ENCODE results near the gene PI16. TPM values are rescaled to one million over a fixed set of nuclear protein-coding genes. Genes with fewer than 3 reads are reported as not detected.
"Not testable (repeated sequence)": the region's sequence is repeated elsewhere in the genome, so short reads cannot be mapped to it uniquely, and the experiment has no call there.

Gene PI16
- total RNA-seq, 2 experiments from 2014 or later, result not detected

DNA sequence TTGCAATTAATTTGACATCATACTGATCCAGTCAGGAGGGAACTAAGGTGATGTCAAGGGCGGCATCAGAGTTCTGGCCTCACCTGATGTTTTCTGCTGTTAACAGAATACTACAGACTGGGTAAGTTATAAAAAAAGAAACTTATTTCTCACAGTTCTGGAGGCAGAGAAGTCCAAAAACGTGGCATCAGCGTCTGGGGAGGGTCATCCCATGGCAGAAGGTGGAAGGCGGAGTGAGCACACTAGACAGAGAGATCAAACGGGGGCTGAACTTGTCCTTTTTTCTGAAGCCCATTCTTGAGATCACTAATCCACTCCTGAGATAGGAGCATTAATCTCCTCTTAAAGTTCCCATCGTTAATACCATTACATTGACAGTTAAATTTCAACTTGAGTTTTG lies 34.7 kb downstream of the PI16 start:
- Mint-ChIP-seq H3K9me3 (no peaks in the 10 kb centered on the region), H3K27ac (no peak overlapping the region), H3K36me3 (ENCODE audit: low read depth) (no peaks in the 10 kb centered on the region), H3K4me1 (ENCODE audit: low read depth) (peaks cover 5% of the 10 kb centered on the region), H3K27me3 (peaks cover 6% of the 10 kb centered on the region), H3K4me3 (no peak overlapping the region)
- ChIA-PET CTCF (interaction anchor here (0.7 to 1.3 kb wide), 3 partner anchors 10 to 33 kb away, joined by 3 read pairs; no protein-coding TSS in a partner anchor), POLR2A (interaction anchor here (1.2 kb wide), 1 partner anchor 104 kb away, joined by 3 read pairs; the partner anchor contains the start of gene C6orf89)
- DNase-seq, result no peak
- intact Hi-C loops (cut with micrococcal nuclease), result loop anchor here (10.0 kb wide), 1 partner anchor 104 kb away; the partner anchor contains the start of gene C6orf89
- TF ChIP-seq, protein P1, sequence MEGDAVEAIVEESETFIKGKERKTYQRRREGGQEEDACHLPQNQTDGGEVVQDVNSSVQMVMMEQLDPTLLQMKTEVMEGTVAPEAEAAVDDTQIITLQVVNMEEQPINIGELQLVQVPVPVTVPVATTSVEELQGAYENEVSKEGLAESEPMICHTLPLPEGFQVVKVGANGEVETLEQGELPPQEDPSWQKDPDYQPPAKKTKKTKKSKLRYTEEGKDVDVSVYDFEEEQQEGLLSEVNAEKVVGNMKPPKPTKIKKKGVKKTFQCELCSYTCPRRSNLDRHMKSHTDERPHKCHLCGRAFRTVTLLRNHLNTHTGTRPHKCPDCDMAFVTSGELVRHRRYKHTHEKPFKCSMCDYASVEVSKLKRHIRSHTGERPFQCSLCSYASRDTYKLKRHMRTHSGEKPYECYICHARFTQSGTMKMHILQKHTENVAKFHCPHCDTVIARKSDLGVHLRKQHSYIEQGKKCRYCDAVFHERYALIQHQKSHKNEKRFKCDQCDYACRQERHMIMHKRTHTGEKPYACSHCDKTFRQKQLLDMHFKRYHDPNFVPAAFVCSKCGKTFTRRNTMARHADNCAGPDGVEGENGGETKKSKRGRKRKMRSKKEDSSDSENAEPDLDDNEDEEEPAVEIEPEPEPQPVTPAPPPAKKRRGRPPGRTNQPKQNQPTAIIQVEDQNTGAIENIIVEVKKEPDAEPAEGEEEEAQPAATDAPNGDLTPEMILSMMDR (IDR thresholded peaks at IDR 0.05), result no peak
- ATAC-seq, result no peak

DNA sequence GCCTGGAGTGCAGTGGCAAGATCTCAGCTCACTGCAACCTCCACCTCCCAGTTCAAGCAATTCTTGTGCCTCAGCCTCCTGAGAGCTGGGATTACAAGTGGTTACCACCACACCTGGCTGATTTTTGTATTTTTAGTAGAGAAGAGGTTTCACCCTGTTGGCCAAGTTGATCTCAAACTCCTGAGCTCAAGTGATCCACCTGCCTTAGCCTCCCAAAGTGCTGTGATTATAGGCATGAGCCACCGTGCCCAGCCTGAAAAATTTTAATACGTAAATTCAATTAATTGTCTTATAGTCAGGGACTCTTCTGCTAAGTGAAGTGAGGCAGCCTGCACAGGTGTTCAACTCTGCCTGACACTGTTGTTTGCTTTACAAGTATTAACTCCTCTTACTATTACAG lies 35.9 kb downstream of the PI16 start:
- DNase-seq; H3K4me1 Mint-ChIP-seq (ENCODE audit: low read depth); H3K36me3 Mint-ChIP-seq (ENCODE audit: low read depth); H3K9me3 Mint-ChIP-seq; H3K27ac Mint-ChIP-seq; H3K27me3 Mint-ChIP-seq; ATAC-seq; intact Hi-C loops (cut with micrococcal nuclease); H3K4me3 Mint-ChIP-seq: not testable (repeated sequence)
- CTCF ChIA-PET, result interaction anchor here (0.9 to 1.2 kb wide), 2 partner anchors 13 to 28 kb away, joined by 3 to 5 read pairs; no protein-coding TSS in a partner anchor
- POLR2A ChIA-PET, result interaction anchor here (0.7 to 1.2 kb wide), 2 partner anchors 22 to 105 kb away, joined by 3 read pairs; partner anchors contain the start of gene C6orf89

DNA sequence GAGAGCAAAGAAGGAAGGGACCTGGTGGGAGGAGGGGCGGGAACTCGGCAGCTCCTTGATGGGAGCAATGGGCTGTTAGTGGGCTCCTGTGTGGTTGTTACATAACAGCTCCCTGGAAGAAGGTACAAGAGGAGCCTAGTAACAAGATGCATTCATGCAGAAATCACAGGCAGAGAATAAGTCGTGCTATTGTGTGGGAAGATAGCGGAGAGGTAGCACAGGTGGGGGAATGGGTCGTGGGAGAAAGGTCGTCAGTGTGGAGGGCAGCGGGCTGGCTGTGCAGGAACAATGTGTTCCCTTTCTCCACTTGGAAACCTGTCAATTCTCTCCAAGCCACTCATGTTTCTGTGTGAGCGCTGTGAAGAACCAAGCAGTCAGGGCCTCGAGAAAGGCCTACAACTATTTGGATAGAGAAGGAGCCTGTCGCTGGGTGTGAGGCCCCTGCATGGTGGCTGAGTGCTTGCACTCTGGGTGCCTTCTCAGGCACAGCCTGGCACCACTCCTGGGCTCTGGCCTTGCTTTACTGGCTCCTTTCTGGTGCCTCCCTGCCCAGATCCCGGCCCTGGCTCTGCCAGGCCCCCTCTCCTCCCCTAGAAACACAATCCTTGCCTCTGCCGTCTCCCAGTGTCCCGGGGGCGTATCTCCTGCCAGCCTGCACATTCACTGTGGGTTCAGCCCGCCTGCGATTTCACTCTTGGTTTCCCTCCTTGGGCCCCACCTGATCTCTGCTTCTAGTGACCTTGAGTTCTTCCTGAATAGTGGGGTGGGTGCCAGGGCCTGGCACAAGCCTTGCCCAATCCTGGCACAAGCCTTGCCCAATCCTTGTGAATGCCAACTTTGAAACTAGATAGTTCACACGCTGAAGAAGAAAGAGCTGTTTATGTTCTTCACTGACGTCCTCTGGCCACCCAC lies 43.5 kb downstream of the PI16 start:
- no peak overlapping the region for H3K4me3 Mint-ChIP-seq
- CTCF ChIA-PET, result no interaction called here
- ATAC-seq (no peak), DNase-seq (no peak)
- H3K9me3 Mint-ChIP-seq, result no peaks in the 10 kb centered on the region
- H3K27ac Mint-ChIP-seq, result no peak overlapping the region
- POLR2A ChIA-PET, result interaction anchor here (0.6 kb wide), 1 partner anchor 473 kb away, joined by 3 read pairs; no protein-coding TSS in a partner anchor
- no peaks in the 10 kb centered on the region for H3K4me1 Mint-ChIP-seq (ENCODE audit: low read depth)
- TF ChIP-seq, protein P1 (IDR thresholded peaks at IDR 0.05), result no peak
- intact Hi-C loops (cut with micrococcal nuclease), result no loop called here
- peaks cover 6% of the 10 kb centered on the region for H3K27me3 Mint-ChIP-seq
- H3K36me3 Mint-ChIP-seq (ENCODE audit: low read depth), result no peaks in the 10 kb centered on the region

DNA sequence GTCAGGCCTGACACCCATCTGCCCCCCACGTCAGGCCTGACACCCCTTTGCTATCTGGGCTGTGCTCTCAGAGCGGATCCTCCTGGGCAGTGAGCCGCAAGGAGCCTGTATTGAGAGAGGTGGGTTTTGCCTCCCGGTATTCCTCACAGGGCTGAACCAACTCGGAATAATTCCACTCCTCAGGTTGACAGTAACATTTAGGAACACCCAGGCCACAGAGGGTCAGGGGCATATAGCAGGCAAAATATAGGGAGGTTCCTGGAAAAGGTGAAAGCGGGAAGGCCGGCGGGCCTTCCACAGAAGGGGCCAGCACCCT lies 44.1 kb downstream of the PI16 start:
- ChIA-PET POLR2A (no interaction called here), CTCF (no interaction called here)
- peaks cover 3% of the 10 kb centered on the region for H3K27me3 Mint-ChIP-seq
- TF ChIP-seq, protein P1 (IDR thresholded peaks at IDR 0.05), result no peak
- no peaks in the 10 kb centered on the region for H3K36me3 Mint-ChIP-seq (ENCODE audit: low read depth)
- no peak for ATAC-seq
- intact Hi-C loops (cut with micrococcal nuclease), result no loop called here
- H3K9me3 Mint-ChIP-seq, result no peaks in the 10 kb centered on the region
- no peak overlapping the region for H3K27ac Mint-ChIP-seq
- DNase-seq, result no peak
- no peak overlapping the region for H3K4me3 Mint-ChIP-seq
- no peaks in the 10 kb centered on the region for H3K4me1 Mint-ChIP-seq (ENCODE audit: low read depth)

DNA sequence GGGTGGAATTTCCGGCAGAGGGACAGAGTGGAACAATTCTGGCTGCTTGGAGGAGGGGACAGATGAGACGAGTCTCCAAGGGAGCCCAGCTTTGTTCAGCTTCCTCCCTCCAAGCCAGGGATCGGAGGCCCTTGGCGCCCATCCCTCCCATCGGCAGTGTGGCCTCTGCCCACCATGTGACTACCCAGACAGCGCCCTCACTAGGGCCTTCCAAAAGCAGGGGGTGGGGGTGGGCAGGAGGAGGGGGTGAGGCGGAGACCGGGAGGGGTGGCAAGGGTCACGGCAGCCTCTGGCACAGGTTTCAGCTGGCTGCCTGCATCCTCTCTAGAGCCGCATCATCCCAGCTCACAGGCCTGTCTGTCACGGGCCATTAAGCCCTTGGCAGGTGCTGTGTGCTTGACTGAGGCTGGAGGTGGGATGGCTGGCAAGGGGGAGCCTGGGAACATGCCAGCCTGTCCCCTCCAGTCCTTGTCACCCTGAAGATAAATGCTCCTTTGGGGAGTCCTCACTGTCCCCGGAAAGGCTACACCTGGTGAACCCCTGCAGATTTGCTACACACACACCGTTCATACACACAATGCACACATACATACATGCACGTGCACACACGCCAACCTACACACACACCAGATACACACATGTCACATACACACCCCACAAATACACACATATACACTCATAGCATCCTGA lies 44.7 kb downstream of the PI16 start:
- TF ChIP-seq, protein P1 (IDR thresholded peaks at IDR 0.05), result no peak
- ChIA-PET CTCF (no interaction called here), POLR2A (no interaction called here)
- no peaks in the 10 kb centered on the region for H3K36me3 Mint-ChIP-seq (ENCODE audit: low read depth)
- ATAC-seq (no peak), DNase-seq (no peak)
- intact Hi-C loops (cut with micrococcal nuclease), result no loop called here
- H3K4me3 Mint-ChIP-seq, result no peak overlapping the region
- H3K4me1 Mint-ChIP-seq (ENCODE audit: low read depth), result no peaks in the 10 kb centered on the region
- no peaks in the 10 kb centered on the region for H3K9me3 Mint-ChIP-seq
- peaks cover 3% of the 10 kb centered on the region for H3K27me3 Mint-ChIP-seq
- no peak overlapping the region for H3K27ac Mint-ChIP-seq

All from activated CD8-positive, alpha-beta T cell treated with anti-CD3 and anti-CD28 coated beads for 36 hours (primary cell).